HEK293 (cell line): ENCODE data around the gene SOCS7.
A peak's percentile ranks its signal among the peaks of the same experiment; 100 is the strongest.

ENCODE experiments used
- CTCF ChIA-PET: fragments of 350-600 bp; formaldehyde crosslinking; extraction: SDS; loops from one replicate; lab custom pipeline; 2021; ENCODE audit warnings: antibody characterized with exemption; lab: Yijun Ruan, JAX
- POLR2A ChIA-PET: fragments of 300-600 bp; formaldehyde crosslinking; extraction: SDS; loops from one replicate; lab custom pipeline; 2020; ENCODE audit warnings: antibody characterized with exemption, inconsistent platforms; lab: Yijun Ruan, JAX
- H3K27ac ChIP-seq: fragments of 200-500 bp; sonication (Bioruptor generic); 2 replicates; pipeline ENCODE4 v1.5.1; 2014; ENCODE audit warnings: low read depth, low read length, control low read depth, inconsistent platforms; ENCODE audit errors: extremely low read depth
- H3K36me3 ChIP-seq, 2 experiments: fragments of 200-500 bp in 1 of 2; sonication (Bioruptor generic) in 1 of 2; 1 replicate in 1 of 2; 2 replicates in 1 of 2; pipeline ENCODE4 v1.5.1; 2014 to 2017; ENCODE audit warnings: inconsistent platforms in 2 of 2, low read length in 2 of 2; ENCODE audit not compliant: control insufficient read depth in 2 of 2, insufficient read depth in 1 of 2
- H3K4me1 ChIP-seq: fragments of 200-500 bp; sonication (Bioruptor generic); 2 replicates; pipeline ENCODE4 v1.5.1; 2014; ENCODE audit warnings: mild to moderate bottlenecking, low read length, inconsistent platforms; ENCODE audit not compliant: control insufficient read depth, insufficient read depth
- H3K4me3 ChIP-seq: 2 replicates; pipeline ENCODE4 v1.5.1; 2011; ENCODE audit warnings: low read depth, mild to moderate bottlenecking, control low read depth, low read length, moderate library complexity
- H3K9me3 ChIP-seq: fragments of 200-500 bp; sonication (Bioruptor generic); 2 replicates; pipeline ENCODE4 v1.5.1; 2014; ENCODE audit warnings: low read depth, low read length, inconsistent platforms; ENCODE audit not compliant: control insufficient read depth, insufficient read depth
- BCL11A ChIP-seq: fragments of 450-650 bp; formaldehyde crosslinking; IDR thresholded peaks from 2 replicates; pipeline ENCODE4 v1.5.1; 2016; ENCODE audit warnings: low read depth, missing biosample characterization, missing genetic modification characterization
- GLI2 ChIP-seq: fragments of 450-650 bp; formaldehyde crosslinking; IDR thresholded peaks from 2 replicates; pipeline ENCODE4; 2017; ENCODE audit warnings: missing biosample characterization, missing genetic modification characterization, low read depth, borderline replicate concordance
- PATZ1 ChIP-seq: fragments of 450-650 bp; formaldehyde crosslinking; IDR thresholded peaks from 2 replicates; pipeline ENCODE4 v1.5.1; 2016; ENCODE audit warnings: missing biosample characterization, missing genetic modification characterization
- ZBTB10 ChIP-seq: fragments of 450-650 bp; formaldehyde crosslinking; IDR thresholded peaks from 2 replicates; pipeline ENCODE4 v1.5.1; 2016; ENCODE audit warnings: missing biosample characterization, missing genetic modification characterization
- ZBTB21 ChIP-seq: fragments of 450-650 bp; formaldehyde crosslinking; IDR thresholded peaks from 2 replicates; pipeline ENCODE4 v1.5.1; 2017; ENCODE audit warnings: missing biosample characterization, missing genetic modification characterization
- ZBTB26 ChIP-seq: fragments of 450-650 bp; formaldehyde crosslinking; optimal IDR thresholded peaks from 2 replicates; pipeline ENCODE3; 2016; ENCODE audit warnings: missing biosample characterization, mild to moderate bottlenecking, missing genetic modification characterization
- ZFHX2 ChIP-seq: fragments of 450-650 bp; formaldehyde crosslinking; conservative IDR thresholded peaks from 2 replicates; pipeline ENCODE4 v1.5.1; 2016; ENCODE audit warnings: missing biosample characterization, missing genetic modification characterization
- ZNF26 ChIP-seq: fragments of 450-650 bp; formaldehyde crosslinking; IDR thresholded peaks from 2 replicates; pipeline ENCODE4 v1.5.1; 2016; ENCODE audit warnings: missing biosample characterization, missing genetic modification characterization
- ZNF302 ChIP-seq: fragments of 450-650 bp; formaldehyde crosslinking; IDR thresholded peaks from 2 replicates; pipeline ENCODE4 v1.5.1; 2016; ENCODE audit warnings: missing biosample characterization, missing genetic modification characterization, low read depth
- ZNF335 ChIP-seq: fragments of 450-650 bp; formaldehyde crosslinking; conservative IDR thresholded peaks from 2 replicates; pipeline ENCODE4 v1.5.1; 2016; ENCODE audit warnings: missing biosample characterization, missing genetic modification characterization
- ZNF398 ChIP-seq: fragments of 450-650 bp; formaldehyde crosslinking; IDR thresholded peaks from 2 replicates; pipeline ENCODE4 v1.5.1; 2017; ENCODE audit warnings: missing biosample characterization, missing genetic modification characterization
- ZNF416 ChIP-seq: fragments of 450-650 bp; formaldehyde crosslinking; IDR thresholded peaks from 2 replicates; pipeline ENCODE4 v1.5.1; 2016; ENCODE audit warnings: missing biosample characterization, missing genetic modification characterization
- ZNF426 ChIP-seq: fragments of 450-650 bp; formaldehyde crosslinking; IDR thresholded peaks from 2 replicates; pipeline ENCODE4 v1.5.1; 2017; ENCODE audit warnings: missing biosample characterization, missing genetic modification characterization, mild to moderate bottlenecking, inconsistent platforms, moderate library complexity
- ZNF488 ChIP-seq: fragments of 450-650 bp; formaldehyde crosslinking; IDR thresholded peaks from 2 replicates; pipeline ENCODE4 v1.5.1; 2016; ENCODE audit warnings: missing biosample characterization, missing genetic modification characterization
- ZNF530 ChIP-seq: fragments of 450-650 bp; formaldehyde crosslinking; IDR thresholded peaks from 2 replicates; pipeline ENCODE4 v1.5.1; 2016; ENCODE audit warnings: low read depth, missing biosample characterization, missing genetic modification characterization
- ZNF585B ChIP-seq: fragments of 450-650 bp; formaldehyde crosslinking; IDR thresholded peaks from 2 replicates; pipeline ENCODE4 v1.5.1; 2016; ENCODE audit warnings: missing biosample characterization, missing genetic modification characterization
- ZSCAN4 ChIP-seq: fragments of 450-650 bp; formaldehyde crosslinking; IDR thresholded peaks from 2 replicates; pipeline ENCODE4 v1.5.1; 2017; ENCODE audit warnings: missing biosample characterization, missing genetic modification characterization

SOCS7 gene

GRCh38 chr17:38418693-38419507 is 67.3 kb downstream of the SOCS7 start (continued):
- TF ChIP-seq ZNF302 (tag by site-specific recombination) (no peak), GLI2 (tag by site-specific recombination) (no peak), ZBTB21 (no peak), ZNF488 (tag by site-specific recombination) (no peak), ZNF426 (tag by site-specific recombination) (no peak), ZNF585B (tag by site-specific recombination) (no peak), ZSCAN4 (tag by site-specific recombination) (peak; percentile 76; the same call in 1 of the 2 replicates), ZNF416 (tag by site-specific recombination) (no peak), ZBTB26 (peak; percentile 45), BCL11A (tag by site-specific recombination) (no peak)

GRCh38 chr17:38419508-38419981 is 67.9 kb downstream of the SOCS7 start:
- ChIA-PET POLR2A (interaction anchor here (0.5 to 1.6 kb wide), 4 partner anchors 24 to 248 kb away, joined by 3 to 5 read pairs (median 4); partner anchors contain the start of gene SOCS7), CTCF (interaction anchor here (0.7 to 14.8 kb wide), 4 partner anchors 17 to 89 kb away, joined by 3 to 324 read pairs (median 4); partner anchors contain the start of gene SOCS7)
- Histone ChIP-seq H3K9me3 (no peaks in the 10 kb centered on the region), H3K4me1 (peaks cover 12% of the 10 kb centered on the region), H3K36me3 (no peaks in the 10 kb centered on the region), H3K27ac (no peak overlapping the region), H3K4me3 (peak overlapping the region; percentile 25)
- TF ChIP-seq ZNF335 (tag by site-specific recombination) (peak; percentile 87), ZFHX2 (tag by site-specific recombination) (peak; percentile 83), ZNF530 (tag by site-specific recombination) (no peak), ZNF398 (tag by site-specific recombination) (peak; percentile 72), ZBTB10 (tag by site-specific recombination) (0 out of 2 replicates have a peak, but pooled peaks have one; percentile 41), ZSCAN4 (tag by site-specific recombination) (peak; percentile 78), ZNF26 (tag by site-specific recombination) (no peak), PATZ1 (tag by site-specific recombination) (peak; percentile 27; the same call in 1 of the 2 replicates)
